HG03378 (cell line): Measurements from ENCODE around the gene P2RY6.

Experiments used
- ATAC-seq: cut with Tn5 transposase; IDR thresholded peaks from one replicate; pipeline ENCODE4 v1.9.1; 2021; ENCODE audit warnings: mild to moderate bottlenecking, moderate library complexity; ENCODE audit not compliant: unreplicated experiment

The P2RY6 gene

DNA sequence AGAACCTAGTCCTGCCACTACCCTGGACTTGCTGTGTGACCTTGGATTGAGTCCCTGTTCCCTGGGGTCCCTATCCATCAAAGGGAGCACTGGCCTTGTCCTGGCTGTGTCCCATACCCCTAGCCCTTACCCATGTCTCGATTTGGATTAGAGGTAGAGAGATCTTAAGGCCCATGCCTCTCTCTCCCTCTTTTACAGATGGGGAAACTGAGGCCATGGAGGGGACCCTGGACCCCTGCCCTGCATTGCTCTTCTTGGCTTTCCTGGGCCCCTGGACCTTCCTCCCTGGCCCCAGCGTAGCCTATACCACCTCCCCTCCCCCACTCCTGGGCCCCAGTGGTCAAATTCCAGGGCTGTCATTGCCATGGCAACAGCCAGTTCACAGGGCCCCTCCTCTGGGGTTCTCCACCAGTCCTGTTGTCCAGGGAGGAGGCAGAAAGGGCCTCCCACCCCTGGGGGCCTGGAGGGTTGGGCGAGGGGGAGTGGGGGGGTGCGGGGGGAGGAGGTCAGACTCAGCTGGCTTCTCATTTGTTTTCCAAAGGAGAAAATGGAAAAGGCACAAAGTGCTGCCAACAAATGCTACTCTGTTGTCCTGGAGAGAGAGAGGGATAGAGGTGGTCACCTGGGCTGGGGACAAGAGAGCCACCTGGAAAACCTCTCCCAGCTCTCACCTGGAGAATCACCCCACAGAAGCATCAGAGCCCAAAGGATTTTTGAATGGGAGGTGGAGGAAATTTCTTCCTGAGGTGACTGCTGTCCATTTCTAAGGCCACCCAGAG lies 59.2 kb downstream of the P2RY6 start:
- no peak for ATAC-seq

DNA sequence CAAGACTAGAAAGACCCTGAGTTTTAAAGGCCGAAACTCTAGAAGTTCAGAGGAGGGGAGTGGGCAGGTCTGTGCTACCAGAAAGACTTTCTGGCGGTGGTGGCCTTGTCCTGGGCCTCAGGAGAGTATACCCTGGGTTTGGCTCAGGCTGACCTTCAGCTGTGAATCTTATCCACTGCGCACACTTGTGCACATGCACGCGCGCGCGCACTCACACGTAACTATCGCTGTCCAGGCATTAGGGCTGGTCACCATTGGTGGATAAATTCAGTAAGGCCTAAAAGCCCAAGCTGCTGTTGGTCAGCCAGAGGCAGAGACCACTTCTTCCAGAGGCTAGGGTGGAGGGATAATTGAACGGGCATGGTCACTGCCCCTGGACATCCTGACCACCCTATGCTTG lies 61.0 kb downstream of the P2RY6 start:
- ATAC-seq: no peak

GRCh38 chr11:73333640-73334383 lies 61.7 kb downstream of the P2RY6 start:
- no peak for ATAC-seq

DNA sequence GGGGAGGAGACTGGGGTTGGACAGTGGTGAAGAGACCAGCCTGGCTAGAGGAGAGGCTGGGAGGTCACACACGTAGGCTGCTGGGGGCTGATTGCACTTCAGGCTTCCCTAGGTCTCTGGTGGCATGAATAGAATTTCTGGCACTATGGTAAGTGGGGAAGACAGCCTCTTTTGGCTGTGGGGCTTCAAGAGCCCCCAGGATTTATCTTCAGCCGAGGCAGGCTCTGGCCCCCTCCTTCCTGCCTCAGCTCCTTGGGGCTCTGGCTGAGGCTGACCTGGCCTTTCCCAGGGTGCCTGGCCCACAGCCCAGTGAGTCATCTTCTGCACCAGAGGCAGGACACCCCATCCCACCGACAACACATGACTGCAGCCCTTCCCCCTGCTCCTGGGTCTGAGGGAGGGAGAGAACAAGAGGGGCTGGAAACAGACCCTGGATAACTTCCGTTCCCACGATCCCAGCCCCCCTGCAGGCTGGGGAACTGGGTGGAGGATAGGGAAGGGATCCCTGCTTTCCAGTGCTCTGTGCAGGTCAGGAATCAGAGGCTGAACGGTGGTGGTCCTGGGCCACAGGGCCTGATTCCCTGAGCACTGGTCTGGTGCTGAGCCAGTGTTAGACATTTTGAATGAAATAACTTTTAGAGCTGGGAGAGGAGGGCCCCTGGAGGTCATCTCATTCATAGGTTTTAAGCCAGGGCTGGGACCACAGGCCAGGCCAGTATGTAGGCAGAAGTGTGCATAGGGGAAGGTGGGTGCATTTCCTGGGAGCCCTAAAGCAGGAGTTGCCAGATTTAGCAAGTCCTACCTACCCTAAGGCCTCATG lies 62.5 kb downstream of the P2RY6 start:
- no peak for ATAC-seq

GRCh38 chr11:73335204-73335923 lies 63.2 kb downstream of the P2RY6 start:
- no peak for ATAC-seq

GRCh38 chr11:73337846-73338245 lies 65.7 kb downstream of the P2RY6 start:
- ATAC-seq: no peak

GRCh38 chr11:73338279-73338678 lies 66.1 kb downstream of the P2RY6 start:
- ATAC-seq: no peak

DNA sequence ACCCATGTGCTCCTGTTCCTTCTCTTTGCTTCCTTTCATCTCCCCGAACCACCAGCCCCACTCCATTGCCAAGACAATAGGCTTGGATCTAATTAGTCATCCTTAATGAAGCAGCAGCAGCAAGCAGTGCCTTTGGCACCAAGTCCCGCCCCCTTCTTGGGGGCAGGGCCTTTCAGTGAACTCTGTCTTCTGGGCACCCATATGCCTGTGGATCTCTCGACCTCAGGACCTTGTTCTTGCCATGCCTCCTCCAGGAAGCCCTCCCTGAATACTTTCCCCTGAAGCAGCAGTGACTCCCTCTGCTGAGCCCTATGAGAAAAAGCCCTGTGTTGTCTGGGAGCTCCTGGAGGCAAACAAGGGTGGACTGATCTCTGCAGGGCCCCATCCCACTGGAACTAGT lies 68.0 kb downstream of the P2RY6 start:
- no peak for ATAC-seq

DNA sequence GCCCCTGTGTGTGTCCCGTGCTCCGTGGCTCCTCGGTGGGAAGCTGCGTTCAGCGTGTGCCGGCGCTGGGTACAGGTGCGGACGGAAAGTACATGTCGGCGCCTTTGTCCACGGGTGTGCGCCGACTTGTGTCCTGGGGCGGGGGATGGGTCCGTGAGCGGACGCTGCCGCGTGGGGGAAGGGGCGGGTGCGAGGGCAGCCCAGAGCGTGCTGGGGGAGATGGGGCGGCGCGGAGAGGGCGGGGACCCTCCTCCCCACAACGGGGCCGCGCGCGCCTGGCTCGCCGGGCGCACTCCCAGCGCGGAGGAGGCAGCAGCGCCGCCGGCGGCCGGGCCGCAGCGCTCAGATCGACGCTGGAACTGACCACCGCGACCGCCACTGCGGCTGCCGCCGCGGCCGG lies 70.5 kb downstream of the P2RY6 start:
- ATAC-seq: no peak

GRCh38 chr11:73343076-73343873 lies 71.1 kb downstream of the P2RY6 start:
- ATAC-seq: no peak

DNA sequence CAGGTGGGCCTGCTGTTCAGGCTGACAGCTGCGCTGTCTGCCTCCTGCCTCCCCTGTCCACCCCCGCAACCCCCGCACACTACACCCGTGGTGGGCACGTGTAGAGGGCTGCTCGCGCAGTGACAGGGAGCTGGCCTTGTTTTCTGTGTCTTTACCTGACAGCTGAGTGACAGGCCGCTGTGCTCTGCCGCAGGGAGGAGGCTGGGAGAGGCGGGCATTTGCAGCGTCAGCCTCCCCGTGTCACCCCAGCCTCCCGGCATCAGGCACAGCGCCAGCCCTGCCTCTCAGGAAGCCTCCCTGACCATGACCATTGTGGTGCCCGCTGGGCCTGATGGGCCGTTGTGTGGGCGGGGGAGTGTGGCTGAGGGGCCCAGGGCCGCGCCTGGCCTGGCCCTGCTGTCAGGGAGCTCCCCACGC lies 72.1 kb downstream of the P2RY6 start:
- ATAC-seq: no peak

- ATAC-seq: no peak
Measured at GRCh38 chr11:73345481-73346160, 73.5 kb downstream of the P2RY6 start.

GRCh38 chr11:73346186-73346935 lies 74.2 kb downstream of the P2RY6 start:
- ATAC-seq: no peak

- ATAC-seq: no peak
Measured at GRCh38 chr11:73347067-73347466, 74.9 kb downstream of the P2RY6 start.
